Activated CD4-positive, alpha-beta T cell treated with anti-CD3 and anti-CD28 coated beads for 36 hours (primary cell): ENCODE data around the gene ZNF107. TPM values are rescaled to one million over a fixed set of nuclear protein-coding genes. Genes with fewer than 3 reads are reported as not detected.

Experiments used
- ATAC-seq: fragments of 200-7000 bp; cut with Tn5 transposase; one replicate; pipeline ENCODE4 v1.10.0; 2021; ENCODE audit warnings: mild to moderate bottlenecking, moderate library complexity
- CTCF ChIA-PET: fragments of 350-600 bp; sonication (Branson Sonifier 250); formaldehyde crosslinking; loops from one replicate; lab custom pipeline; 2021; ENCODE audit warnings: antibody characterized with exemption; lab: Charles Lee
- POLR2A ChIA-PET: fragments of 350-600 bp; sonication (Branson Sonifier 250); formaldehyde crosslinking; loops from one replicate; lab custom pipeline; 2021; ENCODE audit warnings: antibody characterized with exemption, inconsistent platforms; lab: Charles Lee
- DNase-seq: peaks from one replicate; pipeline ENCODE4 v3.0.0-alpha.2; 2020
- H3K27ac Mint-ChIP-seq: one replicate; pipeline ENCODE4 v1.8.0; 2021; ENCODE audit warnings: mixed read lengths
- H3K27me3 Mint-ChIP-seq: one replicate; pipeline ENCODE4 v1.8.0; 2021; ENCODE audit warnings: mixed read lengths
- H3K36me3 Mint-ChIP-seq: one replicate; pipeline ENCODE4 v1.8.0; 2021; ENCODE audit warnings: low read depth, mixed read lengths
- H3K4me1 Mint-ChIP-seq: one replicate; pipeline ENCODE4 v1.8.0; 2021; ENCODE audit warnings: mixed read lengths
- H3K4me3 Mint-ChIP-seq: one replicate; pipeline ENCODE4 v1.8.0; 2021; ENCODE audit warnings: mild to moderate bottlenecking, moderate library complexity, mixed read lengths
- H3K9me3 Mint-ChIP-seq: one replicate; pipeline ENCODE4 v1.8.0; 2021; ENCODE audit warnings: low read depth, mixed read lengths
- intact Hi-C, 2 experiments: fragments of 100-400 bp; cut with DNase I in 1 of 2; cut with micrococcal nuclease in 1 of 2; formaldehyde crosslinking; loops; one replicate each; pipeline versions ENCODE4 v1.14.2 to v1.15.1; 2022 to 2024; cut with DNase I, micrococcal nuclease
- total RNA-seq, 2 experiments: library from RNA; stranded (reverse); gene quantifications; one replicate each; pipeline ENCODE4 v1.2.3, GENCODE V29; 2021

ZNF107 gene
- total RNA-seq = 10 to 100 TPM; 16.5 to 19.7 TPM

GRCh38 chr7:64665980-64666662 is at the start of gene ZNF107:
Gene ZNF107 (plus strand): TSS chr7:64666133. CDS start chr7:64666283, 150 bp downstream.
- Mint-ChIP-seq H3K4me1 (peaks cover 48% of the 10 kb centered on the region), H3K9me3 (peaks cover 21% of the 10 kb centered on the region), H3K36me3 (peaks cover 53% of the 10 kb centered on the region), H3K27ac (peak within 1 kb of the TSS; percentile 97), H3K27me3 (no peaks in the 10 kb centered on the region), H3K4me3 (peak within 1 kb of the TSS; percentile 95)
- DNase-seq (peak; percentile 92), ATAC-seq (peak; percentile 100)
- ChIA-PET POLR2A (interaction anchor here (0.9 kb wide), 3 partner anchors 18 to 352 kb away, joined by 3 to 4 read pairs (median 4); partner anchors contain the start of genes ERV3-1 and ZNF736), CTCF (no interaction called here)
- intact Hi-C loops = loop anchor here (1.0 to 5.0 kb wide), 11 partner anchors 103 to 766 kb away; partner anchors contain the start of genes ZNF273 (in 2 of the 2), ERV3-1 (in 1 of the 2), ZNF138 (in 1 of the 2) and ZNF680 (in 1 of the 2)

- no peaks in the 10 kb centered on the region for H3K4me1 Mint-ChIP-seq
- H3K36me3 Mint-ChIP-seq = no peaks in the 10 kb centered on the region
- no peak for DNase-seq
- peaks cover 27% of the 10 kb centered on the region for H3K9me3 Mint-ChIP-seq
- POLR2A ChIA-PET = no interaction called here
- CTCF ChIA-PET = interaction anchor here (0.6 to 1.5 kb wide), 6 partner anchors 11 to 576 kb away, joined by 3 to 4 read pairs (median 3); no protein-coding TSS in a partner anchor
- H3K27ac Mint-ChIP-seq = no peak overlapping the region
- no peak for ATAC-seq
- H3K4me3 Mint-ChIP-seq = no peak overlapping the region
- no peaks in the 10 kb centered on the region for H3K27me3 Mint-ChIP-seq
- intact Hi-C loops = loop anchor here (1.0 to 2.0 kb wide), 2 partner anchors 436 to 438 kb away; no protein-coding TSS in a partner anchor
Observed at GRCh38 chr7:64618785-64619456, 47.0 kb upstream of the ZNF107 start.

GRCh38 chr7:64619705-64620104 is 46.2 kb upstream of the ZNF107 start:
- peaks cover 27% of the 10 kb centered on the region for H3K9me3 Mint-ChIP-seq
- no peak for ATAC-seq
- intact Hi-C loops = loop anchor here (1.0 to 2.0 kb wide), 2 partner anchors 437 to 438 kb away; no protein-coding TSS in a partner anchor

GRCh38 chr7:64621656-64622055 is 44.3 kb upstream of the ZNF107 start:
- no peak overlapping the region for H3K27ac Mint-ChIP-seq
- peaks cover 27% of the 10 kb centered on the region for H3K9me3 Mint-ChIP-seq
- no peaks in the 10 kb centered on the region for H3K36me3 Mint-ChIP-seq
- ChIA-PET CTCF (interaction anchor here (0.6 kb wide), 1 partner anchor 273 kb away, joined by 3 read pairs; no protein-coding TSS in a partner anchor), POLR2A (no interaction called here)
- ATAC-seq (no peak), DNase-seq (no peak)
- intact Hi-C loops = no loop called here
- no peak overlapping the region for H3K4me3 Mint-ChIP-seq
- no peaks in the 10 kb centered on the region for H3K27me3 Mint-ChIP-seq
- peaks cover 5% of the 10 kb centered on the region for H3K4me1 Mint-ChIP-seq

More at GRCh38 chr7:64619705-64620104, 46.2 kb upstream of the ZNF107 start:
- Mint-ChIP-seq H3K27ac (no peak overlapping the region), H3K36me3 (no peaks in the 10 kb centered on the region), H3K27me3 (no peaks in the 10 kb centered on the region), H3K4me3 (no peak overlapping the region), H3K4me1 (no peaks in the 10 kb centered on the region)
- POLR2A ChIA-PET = no interaction called here
- DNase-seq = no peak
- CTCF ChIA-PET = interaction anchor here (0.6 to 1.5 kb wide), 7 partner anchors 11 to 1629 kb away, joined by 3 to 5 read pairs (median 3); no protein-coding TSS in a partner anchor

- Mint-ChIP-seq H3K36me3 (no peaks in the 10 kb centered on the region), H3K27me3 (no peaks in the 10 kb centered on the region), H3K4me3 (no peak overlapping the region), H3K9me3 (peaks cover 8% of the 10 kb centered on the region), H3K27ac (no peak overlapping the region), H3K4me1 (peaks cover 5% of the 10 kb centered on the region)
- intact Hi-C loops = loop anchor here in 1 of 2 experiments (1.0 kb wide), 1 partner anchor 442 kb away; no protein-coding TSS in a partner anchor
- CTCF ChIA-PET = interaction anchor here (0.6 to 1.3 kb wide), 6 partner anchors 14 to 518 kb away, joined by 3 read pairs; no protein-coding TSS in a partner anchor
- DNase-seq = no peak
- POLR2A ChIA-PET = no interaction called here
- ATAC-seq = peak; percentile 8
Observed at GRCh38 chr7:64625114-64626082, 40.5 kb upstream of the ZNF107 start.

GRCh38 chr7:64626083-64626469 is 39.9 kb upstream of the ZNF107 start:
- CTCF ChIA-PET = interaction anchor here (0.6 to 0.9 kb wide), 3 partner anchors 169 to 443 kb away, joined by 3 read pairs; no protein-coding TSS in a partner anchor
- Mint-ChIP-seq H3K27me3 (no peaks in the 10 kb centered on the region), H3K4me3 (no peak overlapping the region), H3K9me3 (peaks cover 5% of the 10 kb centered on the region), H3K27ac (no peak overlapping the region), H3K4me1 (peaks cover 5% of the 10 kb centered on the region), H3K36me3 (no peaks in the 10 kb centered on the region)
- DNase-seq (no peak), ATAC-seq (peak; percentile 82)
- intact Hi-C loops = no loop called here
- POLR2A ChIA-PET = interaction anchor here (0.6 kb wide), 1 partner anchor 309 kb away, joined by 3 read pairs; no protein-coding TSS in a partner anchor

GRCh38 chr7:64626557-64626956 is 39.4 kb upstream of the ZNF107 start:
- intact Hi-C loops = no loop called here
- no peak overlapping the region for H3K4me3 Mint-ChIP-seq
- H3K9me3 Mint-ChIP-seq = peaks cover 2% of the 10 kb centered on the region
- no peaks in the 10 kb centered on the region for H3K36me3 Mint-ChIP-seq
- ChIA-PET POLR2A (interaction anchor here (0.6 kb wide), 1 partner anchor 310 kb away, joined by 3 read pairs; no protein-coding TSS in a partner anchor), CTCF (interaction anchor here (0.6 to 0.9 kb wide), 3 partner anchors 168 to 443 kb away, joined by 3 read pairs; no protein-coding TSS in a partner anchor)
- no peaks in the 10 kb centered on the region for H3K27me3 Mint-ChIP-seq
- H3K27ac Mint-ChIP-seq = no peak overlapping the region
- DNase-seq (no peak), ATAC-seq (peak; percentile 5)
- H3K4me1 Mint-ChIP-seq = peaks cover 5% of the 10 kb centered on the region

- no peak for ATAC-seq
- H3K27ac Mint-ChIP-seq = no peak overlapping the region
- H3K9me3 Mint-ChIP-seq = no peaks in the 10 kb centered on the region
- H3K27me3 Mint-ChIP-seq = no peaks in the 10 kb centered on the region
- peaks cover 5% of the 10 kb centered on the region for H3K4me1 Mint-ChIP-seq
- H3K4me3 Mint-ChIP-seq = no peak overlapping the region
- intact Hi-C loops = no loop called here
- CTCF ChIA-PET = no interaction called here
- DNase-seq = no peak
- POLR2A ChIA-PET = no interaction called here
- H3K36me3 Mint-ChIP-seq = no peaks in the 10 kb centered on the region
Observed at GRCh38 chr7:64628192-64628591, 37.7 kb upstream of the ZNF107 start.

GRCh38 chr7:64628721-64629120 is 37.2 kb upstream of the ZNF107 start:
- CTCF ChIA-PET = no interaction called here
- Mint-ChIP-seq H3K27me3 (no peaks in the 10 kb centered on the region), H3K4me3 (no peak overlapping the region), H3K36me3 (no peaks in the 10 kb centered on the region), H3K9me3 (no peaks in the 10 kb centered on the region), H3K27ac (no peak overlapping the region), H3K4me1 (peaks cover 5% of the 10 kb centered on the region)
- intact Hi-C loops = no loop called here
- ATAC-seq (no peak), DNase-seq (no peak)
- POLR2A ChIA-PET = no interaction called here

- H3K4me3 Mint-ChIP-seq = no peak overlapping the region
- H3K36me3 Mint-ChIP-seq = no peaks in the 10 kb centered on the region
- ATAC-seq (no peak), DNase-seq (no peak)
- intact Hi-C loops = no loop called here
- POLR2A ChIA-PET = no interaction called here
- no peaks in the 10 kb centered on the region for H3K9me3 Mint-ChIP-seq
- H3K27ac Mint-ChIP-seq = no peak overlapping the region
- CTCF ChIA-PET = interaction anchor here (0.7 to 1.3 kb wide), 3 partner anchors 11 to 450 kb away, joined by 3 to 4 read pairs (median 3); no protein-coding TSS in a partner anchor
- H3K4me1 Mint-ChIP-seq = peaks cover 5% of the 10 kb centered on the region
- no peaks in the 10 kb centered on the region for H3K27me3 Mint-ChIP-seq
Observed at GRCh38 chr7:64630496-64630895, 35.4 kb upstream of the ZNF107 start.
